MM.1S (cell line): ENCODE results near the gene ARHGAP45.
A peak's percentile ranks its signal among the peaks of the same experiment; 100 is the strongest.

Experiments
- DNase-seq: peaks from one replicate; pipeline ENCODE4 v3.0.0-alpha.2; 2015
- H2AFZ ChIP-seq: fragments of 300-600 bp; sonication (generic); 2 replicates; pipeline ENCODE4 v1.6.0; 2016; ENCODE audit warnings: antibody characterized with exemption, low read length
- H3F3A ChIP-seq: fragments of 300-600 bp; sonication (generic); 2 replicates; pipeline ENCODE4 v1.6.1; 2016; ENCODE audit warnings: mild to moderate bottlenecking, antibody characterized with exemption, low read length, moderate library complexity, mixed read lengths; ENCODE audit not compliant: insufficient read depth
- H3K27ac ChIP-seq: fragments of 300-600 bp; sonication (generic); 2 replicates; pipeline ENCODE4 v1.5.1; 2016; ENCODE audit warnings: mild to moderate bottlenecking, low read length
- H3K27me3 ChIP-seq: fragments of 300-600 bp; sonication (generic); replicated peaks from 2 replicates; pipeline ENCODE4 v1.6.0; 2016; ENCODE audit warnings: low read length; ENCODE audit not compliant: insufficient read depth
- H3K36me3 ChIP-seq: fragments of 300-600 bp; sonication (generic); replicated peaks from 2 replicates; pipeline ENCODE4 v1.6.1; 2016; ENCODE audit warnings: mild to moderate bottlenecking, low read length, mixed read lengths; ENCODE audit not compliant: insufficient read depth
- H3K4me1 ChIP-seq: fragments of 300-600 bp; sonication (generic); 2 replicates; pipeline ENCODE4 v1.6.1; 2016; ENCODE audit warnings: low read length, mixed read lengths
- H3K4me2 ChIP-seq: fragments of 300-600 bp; sonication (generic); 2 replicates; pipeline ENCODE4 v1.6.0; 2016; ENCODE audit warnings: low read depth, low read length
- H3K4me3 ChIP-seq: fragments of 300-600 bp; sonication (generic); 2 replicates; pipeline ENCODE4 v1.5.1; 2016; ENCODE audit warnings: low read length, mixed read lengths
- H3K79me2 ChIP-seq: fragments of 300-600 bp; sonication (generic); 2 replicates; pipeline ENCODE4 v1.6.1; 2016; ENCODE audit warnings: mixed run types, low read length, mixed read lengths
- H3K9ac ChIP-seq: fragments of 300-600 bp; sonication (generic); 2 replicates; pipeline ENCODE4 v1.6.1; 2016; ENCODE audit warnings: low read length, mixed read lengths
- H3K9me2 ChIP-seq: fragments of 300-600 bp; sonication (generic); replicated peaks from 2 replicates; pipeline ENCODE4 v1.6.1; 2016; ENCODE audit warnings: mild to moderate bottlenecking, low read length, mixed read lengths; ENCODE audit not compliant: insufficient read depth
- H3K9me3 ChIP-seq: fragments of 300-600 bp; sonication (generic); replicated peaks from 2 replicates; pipeline ENCODE4 v1.6.1; 2016; ENCODE audit warnings: mild to moderate bottlenecking, low read length, mixed read lengths; ENCODE audit not compliant: insufficient read depth
- H4K20me1 ChIP-seq: fragments of 300-600 bp; sonication (generic); 2 replicates; pipeline ENCODE4 v1.6.1; 2016; ENCODE audit warnings: mild to moderate bottlenecking, low read length, moderate library complexity, mixed read lengths; ENCODE audit not compliant: insufficient read depth
- CTCF ChIP-seq: fragments of 300-600 bp; sonication (generic); IDR thresholded peaks from 2 replicates; pipeline ENCODE4 v1.5.1; 2016; ENCODE audit warnings: antibody characterized with exemption, low read length, mixed read lengths
- EZH2 ChIP-seq: fragments of 300-600 bp; sonication (generic); optimal IDR thresholded peaks from 2 replicates; pipeline ENCODE3; 2017; ENCODE audit warnings: low read depth, mild to moderate bottlenecking, antibody characterized with exemption, low read length, mixed read lengths
- EZH2phosphoT487 ChIP-seq: fragments of 300-600 bp; sonication (generic); IDR thresholded peaks from 2 replicates; pipeline ENCODE4 v1.6.1; 2018; ENCODE audit warnings: antibody characterized with exemption, low read length

ARHGAP45 gene

GRCh38 chr19:1094978-1095701 lies 28.2 kb downstream of the ARHGAP45 start, which contains the start of gene POLR2E:
POLR2E (minus strand) TSS chr19:1095375; CDS start chr19:1095315, 60 bp downstream.
- H3K9me3 ChIP-seq: no peaks in the 10 kb centered on the region
- no peak within 1 kb of the TSS for H3K27ac ChIP-seq
- peak within 1 kb of the TSS; percentile 61 for H2AFZ ChIP-seq
- H3K27me3 ChIP-seq: no peaks in the 10 kb centered on the region
- H3K4me2 ChIP-seq: peak within 1 kb of the TSS; percentile 63
- peaks cover 38% of the 10 kb centered on the region for H3K79me2 ChIP-seq
- H3K4me3 ChIP-seq: peak within 1 kb of the TSS; percentile 81
- H4K20me1 ChIP-seq: peaks cover 7% of the 10 kb centered on the region; the same call in 1 of the 2 replicates
- H3K9ac ChIP-seq: peak within 1 kb of the TSS; percentile 79
- peaks cover 13% of the 10 kb centered on the region for H3K4me1 ChIP-seq
- no peak for TF ChIP-seq EZH2
- TF ChIP-seq CTCF: no peak
- TF ChIP-seq EZH2phosphoT487: no peak
- no peaks in the 10 kb centered on the region for H3K36me3 ChIP-seq
- DNase-seq: peak; percentile 100
- no peaks in the 10 kb centered on the region for H3K9me2 ChIP-seq
- H3F3A ChIP-seq: 0 out of 2 replicates have a peak, but pooled peaks cover 7% of the 10 kb centered on the region

- DNase-seq: no peak
- Histone ChIP-seq H4K20me1 (peaks cover 7% of the 10 kb centered on the region; the same call in 1 of the 2 replicates), H3K4me3 (no peak overlapping the region), H3K9ac (no peak overlapping the region), H3K9me3 (no peaks in the 10 kb centered on the region), H3K4me1 (peaks cover 13% of the 10 kb centered on the region), H3F3A (0 out of 2 replicates have a peak, but pooled peaks cover 3% of the 10 kb centered on the region), H3K9me2 (no peaks in the 10 kb centered on the region), H3K27ac (no peak overlapping the region), H3K79me2 (peaks cover 25% of the 10 kb centered on the region), H3K36me3 (no peaks in the 10 kb centered on the region), H3K4me2 (no peak overlapping the region), H3K27me3 (no peaks in the 10 kb centered on the region), H2AFZ (no peak overlapping the region)
- TF ChIP-seq EZH2 (no peak), CTCF (no peak), EZH2phosphoT487 (no peak)
These were observed 30.8 kb downstream of the ARHGAP45 start for GRCh38 chr19:1097810-1098176.

GRCh38 chr19:1098177-1099051 lies 31.4 kb downstream of the ARHGAP45 start:
- H3K4me2 ChIP-seq: no peak overlapping the region
- no peak overlapping the region for H2AFZ ChIP-seq
- H3K4me1 ChIP-seq: peaks cover 16% of the 10 kb centered on the region
- H3F3A ChIP-seq: peaks cover 3% of the 10 kb centered on the region; the same call in 1 of the 2 replicates
- H3K9me3 ChIP-seq: no peaks in the 10 kb centered on the region
- no peak for DNase-seq
- TF ChIP-seq EZH2phosphoT487: no peak
- no peak for TF ChIP-seq EZH2
- TF ChIP-seq CTCF: no peak
- H3K36me3 ChIP-seq: no peaks in the 10 kb centered on the region
- H3K9ac ChIP-seq: no peak overlapping the region
- H3K27ac ChIP-seq: no peak overlapping the region
- no peaks in the 10 kb centered on the region for H3K9me2 ChIP-seq
- H3K27me3 ChIP-seq: no peaks in the 10 kb centered on the region
- peaks cover 18% of the 10 kb centered on the region for H3K79me2 ChIP-seq
- no peak overlapping the region for H3K4me3 ChIP-seq
- peaks cover 7% of the 10 kb centered on the region; the same call in 1 of the 2 replicates for H4K20me1 ChIP-seq
